AG04450 (cell line): ENCODE results near the gene ACLY. TPM values are rescaled to one million over a fixed set of nuclear protein-coding genes. Genes with fewer than 3 reads are reported as not detected.

ENCODE experiments used
- CTCF ChIA-PET: fragments of 300-600, 350-600 bp; formaldehyde crosslinking; extraction: SDS; loops from one replicate; lab custom pipeline; 2022; ENCODE audit warnings: antibody characterized with exemption, inconsistent platforms; lab: Charles Lee
- POLR2A ChIA-PET: fragments of 350-600 bp; formaldehyde crosslinking; extraction: SDS; loops from one replicate; lab custom pipeline; 2021; ENCODE audit warnings: antibody characterized with exemption, inconsistent platforms; lab: Yijun Ruan, JAX
- DNase-seq: peaks from one replicate; pipeline ENCODE4 v3.0.0-alpha.2; 2011; ENCODE audit warnings: low read depth, low spot score
- H3K27ac ChIP-seq: one replicate; pipeline ENCODE4 v1.5.1; 2012; ENCODE audit warnings: low read depth, low read length, control low read depth
- H3K27me3 ChIP-seq: one replicate; pipeline ENCODE4 v1.6.0; 2012; ENCODE audit warnings: low read length; ENCODE audit not compliant: control insufficient read depth, insufficient read depth
- H3K4me3 ChIP-seq: 2 replicates; pipeline ENCODE4 v1.5.1; 2011; ENCODE audit warnings: mild to moderate bottlenecking, low read depth, low read length, control low read depth
- H3K9me3 ChIP-seq: 2 replicates; pipeline ENCODE4 v1.5.1; 2012; ENCODE audit warnings: low read length; ENCODE audit not compliant: control insufficient read depth, insufficient read depth
- CTCF ChIP-seq: IDR thresholded peaks from 2 replicates; pipeline ENCODE4 v1.5.1; 2011; ENCODE audit warnings: low read depth, low read length, control low read depth, inconsistent platforms
- polyA plus RNA-seq: library from polyadenylated mRNA; depleted of rRNA; stranded (reverse); fragments of >200 nt; gene quantifications from 2 replicates; pipeline ENCODE4 v1.2.3, GENCODE V29; 2011; rRNA removed
- small RNA-seq: library from RNA; depleted of rRNA; stranded (forward); fragments of <200 nt; gene quantifications from one replicate; pipeline ENCODE3, GENCODE V24; 2012; ENCODE audit warnings: low read depth; ENCODE audit not compliant: insufficient read length

The ACLY gene
- polyA plus RNA-seq, 1 experiment: 161 TPM

GRCh38 chr17:41822216-41823140 lies 96.3 kb downstream of the ACLY start:
- no peak for DNase-seq
- ChIA-PET CTCF (interaction anchor here (0.8 kb wide), 1 partner anchor 20 kb away, joined by 3 read pairs; no protein-coding TSS in a partner anchor), POLR2A (interaction anchor here (0.7 to 0.8 kb wide), 2 partner anchors 42 to 144 kb away, joined by 3 read pairs; partner anchors contain the start of gene CNP)
- TF ChIP-seq CTCF: no peak
- no peak overlapping the region for H3K4me3 ChIP-seq
- no peaks in the 10 kb centered on the region for H3K27me3 ChIP-seq
- H3K27ac ChIP-seq: peak overlapping the region; percentile 21
- no peaks in the 10 kb centered on the region for H3K9me3 ChIP-seq

GRCh38 chr17:41821776-41822175 lies 97.0 kb downstream of the ACLY start:
- ChIA-PET POLR2A (no interaction called here), CTCF (no interaction called here)
- Histone ChIP-seq H3K9me3 (no peaks in the 10 kb centered on the region), H3K4me3 (no peak overlapping the region), H3K27me3 (no peaks in the 10 kb centered on the region), H3K27ac (peak overlapping the region; percentile 21)
- DNase-seq: no peak
- TF ChIP-seq CTCF: no peak

GRCh38 chr17:41818024-41818423 lies 100.7 kb downstream of the ACLY start:
- TF ChIP-seq CTCF: no peak
- Histone ChIP-seq H3K4me3 (no peak overlapping the region), H3K9me3 (no peaks in the 10 kb centered on the region), H3K27ac (no peak overlapping the region), H3K27me3 (no peaks in the 10 kb centered on the region)
- ChIA-PET POLR2A (no interaction called here), CTCF (no interaction called here)
- no peak for DNase-seq

Small RNA genes within 50 kb of the gene (small RNA-seq; reads per million reads assigned to genes)
- not detected for gene AC125257.2

Other genes starting within 250 kb of the ACLY start
- 529 and 549 TPM in 2 replicates for gene EIF1, start 230.1 kb downstream of the ACLY start, polyA plus RNA-seq
- not detected in 2 replicates for gene GAST, start 206.6 kb downstream of the ACLY start, polyA plus RNA-seq
- 0.04 and 0.07 TPM in 2 replicates for gene HAP1, start 184.3 kb downstream of the ACLY start, polyA plus RNA-seq
- 13.5 and 25.7 TPM in 2 replicates for gene JUP, start 132.2 kb downstream of the ACLY start, polyA plus RNA-seq
- 51.5 and 58.8 TPM in 2 replicates for gene P3H4, start 107.0 kb downstream of the ACLY start, polyA plus RNA-seq
- gene FKBP10, start 105.9 kb downstream of the ACLY start, polyA plus RNA-seq: 487 and 624 TPM in 2 replicates
- 97.4 and 106 TPM in 2 replicates for gene NT5C3B, start 82.7 kb downstream of the ACLY start, polyA plus RNA-seq
- 0.06 TPM in 2 replicates for gene KLHL10, start 81.1 kb downstream of the ACLY start, polyA plus RNA-seq
- gene KLHL11, start 53.5 kb downstream of the ACLY start, polyA plus RNA-seq: 7.6 and 9.3 TPM in 2 replicates
- gene ODAD4, start 11.7 kb upstream of the ACLY start, polyA plus RNA-seq: 0.47 and 0.56 TPM in 2 replicates
- 53.0 and 85.7 TPM in 2 replicates for gene CNP, start 47.8 kb upstream of the ACLY start, polyA plus RNA-seq
- gene DNAJC7, start 98.5 kb upstream of the ACLY start, polyA plus RNA-seq: 62.0 and 66.4 TPM in 2 replicates
- 46.5 and 51.3 TPM in 2 replicates for gene NKIRAS2, start 101.1 kb upstream of the ACLY start, polyA plus RNA-seq
- 0.07 and 0.09 TPM in 2 replicates for gene C17orf113, start 131.7 kb upstream of the ACLY start, polyA plus RNA-seq
- gene ZNF385C, start 179.5 kb upstream of the ACLY start, polyA plus RNA-seq: not detected in 2 replicates
- 2.0 and 2.9 TPM in 2 replicates for gene DHX58, start 193.8 kb upstream of the ACLY start, polyA plus RNA-seq
- 13.6 and 15.5 TPM in 2 replicates for gene KAT2A, start 202.4 kb upstream of the ACLY start, polyA plus RNA-seq
- not detected in 2 replicates for gene HSPB9, start 203.9 kb upstream of the ACLY start, polyA plus RNA-seq
- 134 and 163 TPM in 2 replicates for gene RAB5C, start 236.0 kb upstream of the ACLY start, polyA plus RNA-seq